HepG2 (cell line): ENCODE data around the gene FASTK. TPM values are rescaled to one million over a fixed set of nuclear protein-coding genes. Genes with fewer than 3 reads are reported as not detected.

Experiments
- ATAC-seq: fragments of 200-7000 bp; cut with Tn5 transposase; 3 replicates; pipeline ENCODE4 v1.9.1; 2020; ENCODE audit warnings: mild to moderate bottlenecking, moderate library complexity
- BruUV-seq: library from RNA; stranded (reverse); fragments of 400-500 nt; replicated peaks from 2 replicates; lab custom pipeline; 2021; lab: Mats Ljungman, UMichigan
- CTCF ChIA-PET: fragments of 300-600 bp; formaldehyde crosslinking; extraction: SDS; loops from one replicate; lab custom pipeline; 2021; ENCODE audit warnings: low total read pairs, inconsistent platforms, low intra/inter-chr PET ratio; lab: Yijun Ruan, JAX
- POLR2A ChIA-PET: fragments of 350-600 bp; sonication (Branson Sonifier 250); formaldehyde crosslinking; loops from one replicate; lab custom pipeline; 2020; ENCODE audit warnings: antibody characterized with exemption, inconsistent platforms; lab: Yijun Ruan, JAX
- DNase-seq: peaks from one replicate; pipeline ENCODE4 v3.0.0-alpha.2; 2015; ENCODE audit warnings: low spot score
- FAIRE-seq: peaks from 3 replicates; lab custom pipeline; 2011; peaks lifted over from hg19 to GRCh38; lab: Jason Lieb, UNC
- H2AFZ ChIP-seq: one replicate; pipeline ENCODE4 v1.6.1; 2011; ENCODE audit warnings: low read length, inconsistent platforms
- H3K27ac ChIP-seq: fragments of 300-600 bp; 3 replicates; pipeline ENCODE4 v1.8.0; 2011; ENCODE audit warnings: mixed run types, mild to moderate bottlenecking, mixed read lengths, low read length, inconsistent platforms; ENCODE audit not compliant: insufficient read depth; ENCODE audit errors: extremely low read length
- H3K27me3 ChIP-seq, 2 experiments: fragments of 200-600 bp in 1 of 2; 2 replicates in 1 of 2; 3 replicates in 1 of 2; pipeline versions ENCODE4 v1.6.0 to v1.8.0; 2011; ENCODE audit warnings: low read length in 2 of 2, mild to moderate bottlenecking in 2 of 2, moderate library complexity in 2 of 2, inconsistent platforms in 1 of 2; ENCODE audit not compliant: insufficient read depth in 2 of 2, control insufficient read depth in 1 of 2
- H3K36me3 ChIP-seq, 2 experiments: fragments of 200-600 bp in 1 of 2; replicated peaks in 1 of 2; 2 replicates in 1 of 2; 3 replicates in 1 of 2; pipeline versions ENCODE4 v1.5.1 to v1.8.0; 2011; ENCODE audit warnings: low read length in 2 of 2, inconsistent platforms in 1 of 2; ENCODE audit not compliant: insufficient read depth in 2 of 2, control insufficient read depth in 1 of 2
- H3K4me1 ChIP-seq: 2 replicates; pipeline ENCODE4 v1.5.1; 2012; ENCODE audit warnings: low read length, inconsistent platforms; ENCODE audit not compliant: insufficient read depth
- H3K4me2 ChIP-seq: 2 replicates; pipeline ENCODE4 v1.6.0; 2011; ENCODE audit warnings: low read depth, low read length, inconsistent platforms
- H3K4me3 ChIP-seq, 3 experiments: fragments of 200-600 bp in 1 of 3; sonication (generic), shearing (Covaris generic) in 1 of 3; replicated peaks in 1 of 3; 2 replicates each; pipeline ENCODE4 v1.5.1; 2011 to 2016; ENCODE audit warnings: low read length in 3 of 3, inconsistent platforms in 2 of 3, low read depth in 2 of 3, mild to moderate bottlenecking in 2 of 3, control low read depth in 1 of 3, mixed read lengths in 1 of 3; ENCODE audit not compliant: insufficient read depth in 1 of 3
- H3K79me2 ChIP-seq: one replicate; pipeline ENCODE4 v1.6.1; 2011; ENCODE audit warnings: low read length, inconsistent platforms; ENCODE audit not compliant: insufficient read depth
- H3K9ac ChIP-seq: 2 replicates; pipeline ENCODE4 v1.6.0; 2011; ENCODE audit warnings: mild to moderate bottlenecking, low read depth, low read length, inconsistent platforms; ENCODE audit not compliant: insufficient read depth
- H3K9me3 ChIP-seq: 2 replicates; pipeline ENCODE4 v1.5.1; 2012; ENCODE audit warnings: mild to moderate bottlenecking, low read length
- H4K20me1 ChIP-seq: 2 replicates; pipeline ENCODE4 v1.6.0; 2011; ENCODE audit warnings: inconsistent platforms, mild to moderate bottlenecking, low read length, moderate library complexity; ENCODE audit not compliant: insufficient read depth
- AGO2 ChIP-seq: fragments of 200-400 bp; formaldehyde crosslinking; optimal IDR thresholded peaks from 2 replicates; pipeline ENCODE3; 2017; ENCODE audit warnings: mild to moderate bottlenecking, low read depth, low read length, moderate library complexity
- FOXK1 ChIP-seq: sonication (generic); formaldehyde crosslinking; IDR thresholded peaks from 2 replicates; pipeline ENCODE4 v1.4.0; 2020; ENCODE audit warnings: low read depth, missing genetic modification reagents, borderline replicate concordance
- GABPA ChIP-seq, 2 experiments: IDR thresholded peaks; 2 replicates each; pipeline ENCODE4 v1.6.1; 2011 to 2016; ENCODE audit warnings: low read depth in 2 of 2, low read length in 1 of 2, missing biosample characterization in 1 of 2, missing genetic modification characterization in 1 of 2
- MBNL3 ChIP-seq: fragments of 250-450 bp; sonication (Bioruptor Pico); conservative IDR thresholded peaks from 2 replicates; pipeline ENCODE4 v1.8.0; 2022; ENCODE audit warnings: mild to moderate bottlenecking, inconsistent platforms
- MYNN ChIP-seq: sonication (generic); formaldehyde crosslinking; IDR thresholded peaks from 2 replicates; pipeline ENCODE4 v1.4.0; 2020; ENCODE audit warnings: mild to moderate bottlenecking, low read depth, missing genetic modification reagents
- PAX8 ChIP-seq: sonication (generic); formaldehyde crosslinking; IDR thresholded peaks from 2 replicates; pipeline ENCODE4 v1.8.0; 2022; ENCODE audit warnings: mild to moderate bottlenecking, missing genetic modification reagents, borderline replicate concordance
- RXRA ChIP-seq: sonication (generic); formaldehyde crosslinking; IDR thresholded peaks from 2 replicates; pipeline ENCODE4 v1.5.1; 2020; ENCODE audit warnings: missing genetic modification reagents
- TBP ChIP-seq: sonication (generic); formaldehyde crosslinking; IDR thresholded peaks from 2 replicates; pipeline ENCODE4 v1.5.0; 2020; ENCODE audit warnings: missing genetic modification reagents
- THYN1 ChIP-seq: sonication (generic); formaldehyde crosslinking; IDR thresholded peaks from 2 replicates; pipeline ENCODE4 v1.8.1; 2023; ENCODE audit warnings: low read depth, mild to moderate bottlenecking, moderate library complexity, missing genetic modification reagents, borderline replicate concordance
- WIZ ChIP-seq: sonication (generic); formaldehyde crosslinking; IDR thresholded peaks from 2 replicates; pipeline ENCODE4 v1.5.1; 2020; ENCODE audit warnings: mild to moderate bottlenecking, missing genetic modification reagents
- ZNF24 ChIP-seq: fragments of 450-650 bp; IDR thresholded peaks from 2 replicates; pipeline ENCODE4 v1.6.1; 2017; ENCODE audit warnings: antibody characterized with exemption, mild to moderate bottlenecking
- ZNF768 ChIP-seq: sonication (generic); formaldehyde crosslinking; IDR thresholded peaks from 2 replicates; pipeline ENCODE4 v1.4.0; 2020; ENCODE audit warnings: missing genetic modification reagents
- WGBS: methylation state at CpG from one replicate; pipeline ENCODE4 v1.1.6; 2017; ENCODE audit warnings: low lambda C conversion rate; 5-methylcytosine and 5-hydroxymethylcytosine counted together
- in situ Hi-C: cut with HindIII; loops from 2 replicates; pipeline ENCODE4 v1.10.0; 2017; ENCODE audit warnings: low pct_unique_long_range_greater_than_20kb; ENCODE audit not compliant: extremely low pct_ligation_motif_present
- intact Hi-C: fragments of 100-400 bp; cut with micrococcal nuclease; formaldehyde crosslinking; loops from one replicate; pipeline ENCODE4 v1.10.0; 2022; ENCODE audit not compliant: unreplicated experiment
- polyA plus RNA-seq, 8 experiments: library from polyadenylated mRNA; depleted of rRNA in 3 of 8; stranded (reverse) in 7 of 8; unstranded in 1 of 8; fragments of >200 nt; fragmentation: Illumina TruSeq in 4 of 8; extraction: Trizol in 4 of 8; gene quantifications; 2 replicates each; pipeline versions ENCODE4 v1.2.1 to v1.2.3, GENCODE V29; 2011 to 2016; ENCODE audit warnings: low read depth in 4 of 8, missing spikeins in 1 of 8, mixed read lengths in 1 of 8; ENCODE audit not compliant: insufficient read depth in 1 of 8
- total RNA-seq, 5 experiments: library from RNA; depleted of rRNA; stranded (reverse); fragments of >200 nt; fragmentation: Illumina TruSeq; extraction: Trizol; gene quantifications; 2 replicates each; pipeline ENCODE4 v1.2.3, GENCODE V29; 2016; ENCODE audit warnings: low read depth in 1 of 5

The FASTK gene
- total and polyA plus RNA-seq, 2 of the 13 experiments (the other 11 are each of a cell fraction or from before 2014, with no cell fraction given): 52.9 to 55.7 TPM

DNA sequence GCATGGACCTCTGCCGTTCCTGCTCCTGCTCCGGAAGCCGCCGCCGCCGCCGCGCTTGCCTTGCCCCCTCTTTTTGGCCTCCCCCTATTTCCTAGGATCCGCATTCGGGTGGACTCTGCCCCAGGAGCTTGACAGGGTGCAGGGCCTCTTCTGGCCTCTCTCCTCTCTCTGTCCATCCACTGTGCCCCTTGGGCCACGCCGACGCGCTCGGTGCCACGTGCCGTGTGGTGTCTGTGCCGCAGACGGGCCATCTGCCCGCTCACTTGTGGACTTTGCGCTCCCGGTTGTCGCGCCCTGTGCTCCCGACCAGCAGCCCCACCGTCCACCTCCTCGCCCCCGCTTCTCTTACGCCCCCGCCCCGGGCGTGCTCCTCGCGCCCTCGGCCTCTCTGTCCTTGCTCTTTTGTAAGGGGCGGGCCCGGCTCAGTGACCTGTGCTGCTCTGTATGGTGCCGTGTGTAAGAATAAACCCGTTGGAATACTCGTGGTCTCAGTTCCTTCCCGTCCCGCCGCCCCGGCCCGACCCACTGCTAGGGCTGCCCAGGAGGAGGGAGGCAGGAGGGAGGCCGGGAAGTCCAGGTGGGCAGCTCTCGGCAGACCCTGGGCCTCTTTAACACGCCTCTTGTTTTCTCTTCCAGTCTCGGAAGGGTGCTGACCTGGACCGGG lies 42.7 kb upstream of the FASTK start:
- WGBS: 96% methylated on average over 50 of the region's 50 CpGs
- intact Hi-C loops (no loop called here), in situ Hi-C loops (loop anchor here (10.0 kb wide), 1 partner anchor 182 kb away; no protein-coding TSS in a partner anchor)
- Histone ChIP-seq H3K27me3 (no peaks in the 10 kb centered on the region), H4K20me1 (peaks cover 6% of the 10 kb centered on the region; the same call in 1 of the 2 replicates), H3K9ac (no peak overlapping the region), H3K4me2 (no peak overlapping the region), H3K4me3 (no peak overlapping the region), H3K9me3 (no peaks in the 10 kb centered on the region), H3K79me2 (no peaks in the 10 kb centered on the region), H3K27ac (no peak overlapping the region), H3K4me1 (no peaks in the 10 kb centered on the region), H2AFZ (no peak overlapping the region), H3K36me3 (peaks cover 21 to 55% of the 10 kb centered on the region in 2 experiments)
- no peak for FAIRE-seq
- CTCF ChIA-PET: interaction anchor here (1.1 to 3.1 kb wide), 4 partner anchors 49 to 180 kb away, joined by 3 to 67 read pairs (median 10); no protein-coding TSS in a partner anchor
- peak; percentile 77 for TF ChIP-seq AGO2
- no peak for TF ChIP-seq GABPA (IDR thresholded peaks at IDR 0.05; ENCODE audit: low read depth, low read length)
- no peak for TF ChIP-seq GABPA (CRISPR knock-in tag; IDR thresholded peaks at IDR 0.05; ENCODE audit: low read depth)
- TF ChIP-seq ZNF768 (CRISPR knock-in tag): 0 out of 2 replicates have a peak, but pooled peaks have one; percentile 1
- peak; percentile 6; the same call in 2 of the 3 replicates for ATAC-seq
- DNase-seq: no peak
- POLR2A ChIA-PET: interaction anchor here (1.0 kb wide), 2 partner anchors 14 to 60 kb away, joined by 3 read pairs; no protein-coding TSS in a partner anchor
- no TSS peak for BruUV-seq

DNA sequence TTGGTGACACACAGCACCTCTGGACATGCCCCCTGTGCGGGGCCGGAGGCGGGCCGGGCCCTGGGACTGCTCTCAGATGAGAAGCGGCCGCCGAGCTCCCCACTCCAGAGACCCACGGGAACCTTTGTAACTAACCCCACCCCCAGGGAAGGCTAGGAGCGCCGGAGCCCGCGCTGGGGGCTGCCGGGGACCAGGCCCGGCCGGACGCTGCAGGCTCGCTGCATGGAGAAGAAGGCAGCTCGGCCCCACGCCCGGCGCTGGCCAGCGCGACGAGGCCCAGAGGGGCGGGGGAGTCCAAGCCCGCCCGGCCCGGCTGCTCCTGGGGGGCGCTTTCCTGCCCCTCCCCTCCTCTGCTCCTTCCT lies 42.2 kb upstream of the FASTK start:
- BruUV-seq: no TSS peak
- Histone ChIP-seq H3K4me2 (no peak overlapping the region), H3K4me3 (no peak overlapping the region), H3K36me3 (peaks cover 18 to 55% of the 10 kb centered on the region in 2 experiments), H2AFZ (no peak overlapping the region), H3K27me3 (no peaks in the 10 kb centered on the region), H4K20me1 (peaks cover 6% of the 10 kb centered on the region; the same call in 1 of the 2 replicates), H3K79me2 (no peaks in the 10 kb centered on the region), H3K4me1 (no peaks in the 10 kb centered on the region), H3K27ac (no peak overlapping the region), H3K9ac (no peak overlapping the region), H3K9me3 (no peaks in the 10 kb centered on the region)
- POLR2A ChIA-PET: no interaction called here
- no peak for DNase-seq
- FAIRE-seq: no peak
- CTCF ChIA-PET: interaction anchor here (1.9 to 3.1 kb wide), 2 partner anchors 50 to 180 kb away, joined by 16 to 67 read pairs; no protein-coding TSS in a partner anchor
- WGBS: 95% methylated on average over 20 of the region's 29 CpGs
- intact Hi-C loops: no loop called here
- ATAC-seq: no peak
- in situ Hi-C loops: loop anchor here (10.0 kb wide), 1 partner anchor 182 kb away; no protein-coding TSS in a partner anchor
- no peak for TF ChIP-seq MBNL3 (CRISPR knock-in tag)
- no peak for TF ChIP-seq WIZ (CRISPR knock-in tag)
- TF ChIP-seq PAX8 (CRISPR knock-in tag): no peak
- no peak for TF ChIP-seq FOXK1 (CRISPR knock-in tag)
- TF ChIP-seq RXRA: no peak
- TF ChIP-seq ZNF24: no peak
- no peak for TF ChIP-seq THYN1 (CRISPR knock-in tag)
- no peak for TF ChIP-seq TBP (CRISPR knock-in tag)
- no peak for TF ChIP-seq MYNN (CRISPR knock-in tag)
